ENCODE measurements around the gene MFAP2.

The MFAP2 gene

GRCh38 chr1:17005365-17005740 is 24.9 kb upstream of the MFAP2 start:
- DNase-seq: no peak

GRCh38 chr1:17004466-17005364 is 24.3 kb upstream of the MFAP2 start:
- DNase-seq: no peak

- DNase-seq: no peak
Observed at GRCh38 chr1:17002524-17002902, 22.1 kb upstream of the MFAP2 start.

- DNase-seq: no peak
Observed at GRCh38 chr1:17001760-17002523, 21.5 kb upstream of the MFAP2 start.

GRCh38 chr1:16999863-17000262 is 19.4 kb upstream of the MFAP2 start:
- no peak for DNase-seq

- DNase-seq: no peak
Observed at GRCh38 chr1:16998589-16998988, 18.2 kb upstream of the MFAP2 start.

- DNase-seq: no peak
Observed at GRCh38 chr1:16996845-16997244, 16.4 kb upstream of the MFAP2 start.

- DNase-seq: no peak
Observed at GRCh38 chr1:16993521-16994038, 13.2 kb upstream of the MFAP2 start.

GRCh38 chr1:16992675-16993074 is 12.3 kb upstream of the MFAP2 start:
- no peak for DNase-seq

- no peak for DNase-seq
Observed at GRCh38 chr1:16992102-16992501, 11.7 kb upstream of the MFAP2 start.

- no peak for DNase-seq
Observed at GRCh38 chr1:16991571-16991970, 11.2 kb upstream of the MFAP2 start.

GRCh38 chr1:16989676-16990391 is 9.4 kb upstream of the MFAP2 start:
- no peak for DNase-seq

- no peak for DNase-seq
Observed at GRCh38 chr1:16988210-16988609, 7.8 kb upstream of the MFAP2 start.

- DNase-seq: no peak
Observed at GRCh38 chr1:16986962-16987361, 6.5 kb upstream of the MFAP2 start.

GRCh38 chr1:16986560-16986959 is 6.1 kb upstream of the MFAP2 start:
- DNase-seq: no peak

- DNase-seq: no peak
Observed at GRCh38 chr1:16986113-16986512, 5.7 kb upstream of the MFAP2 start.

- no peak for DNase-seq
Observed at GRCh38 chr1:16984717-16985116, 4.3 kb upstream of the MFAP2 start.

GRCh38 chr1:16983649-16984048 is 3.2 kb upstream of the MFAP2 start:
- DNase-seq: no peak

- DNase-seq: no peak
Observed at GRCh38 chr1:16982902-16983301, 2.5 kb upstream of the MFAP2 start.

- DNase-seq: no peak
Observed at GRCh38 chr1:16981269-16981849, 939 bp upstream of the MFAP2 start.

- peak in 1 of 2 experiments; percentile 10 for DNase-seq
Observed at GRCh38 chr1:16979475-16980327, 719 bp downstream of the MFAP2 start.

All from Kasumi-1 (cell line).